GM10248 (cell line): ENCODE measurements around the gene ZNF444.

Experiments used
- CTCF ChIA-PET: fragments of 300-600 bp; sonication (Branson Sonifier 250); formaldehyde crosslinking; extraction: SDS; loops from one replicate; lab custom pipeline; 2021; ENCODE audit warnings: antibody characterized with exemption; lab: Yijun Ruan, JAX
- POLR2A ChIA-PET: fragments of 350-650 bp; sonication (Branson Sonifier 250); formaldehyde crosslinking; extraction: SDS; loops from one replicate; lab custom pipeline; 2020; ENCODE audit warnings: antibody characterized with exemption; lab: Yijun Ruan, JAX
- DNase-seq: peaks from one replicate; pipeline ENCODE4 v3.0.0; 2012; ENCODE audit errors: extremely low spot score
- TF ChIP-seq, protein P1 (sequence below): IDR thresholded peaks from 2 replicates; pipeline ENCODE4 v1.5.1; 2012; ENCODE audit warnings: mild to moderate bottlenecking, low read depth; ENCODE audit errors: extremely low read depth, missing control alignments, control extremely low read depth

The ZNF444 gene

DNA sequence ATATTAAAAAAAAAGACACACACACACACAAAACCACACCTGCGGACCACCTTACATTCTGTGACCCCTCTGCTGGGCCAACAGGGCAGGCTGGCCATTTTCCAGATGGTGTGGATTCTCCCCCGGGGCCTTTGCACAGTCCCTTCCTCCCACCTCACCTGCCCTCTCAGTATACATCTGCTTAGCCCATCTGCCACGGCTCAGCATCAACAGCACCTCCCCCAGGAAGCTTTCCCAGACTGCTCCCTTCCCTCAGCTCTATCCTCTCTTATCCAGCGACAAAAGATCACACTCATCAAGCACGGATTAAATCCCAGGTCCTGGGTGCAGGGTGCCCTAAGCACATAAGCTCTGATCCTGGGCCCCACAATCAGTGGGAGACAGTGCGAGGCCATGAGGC, 24.5 kb upstream of the ZNF444 start:
- DNase-seq, result no peak
- ChIA-PET POLR2A (no interaction called here), CTCF (no interaction called here)
- TF ChIP-seq, protein P1, sequence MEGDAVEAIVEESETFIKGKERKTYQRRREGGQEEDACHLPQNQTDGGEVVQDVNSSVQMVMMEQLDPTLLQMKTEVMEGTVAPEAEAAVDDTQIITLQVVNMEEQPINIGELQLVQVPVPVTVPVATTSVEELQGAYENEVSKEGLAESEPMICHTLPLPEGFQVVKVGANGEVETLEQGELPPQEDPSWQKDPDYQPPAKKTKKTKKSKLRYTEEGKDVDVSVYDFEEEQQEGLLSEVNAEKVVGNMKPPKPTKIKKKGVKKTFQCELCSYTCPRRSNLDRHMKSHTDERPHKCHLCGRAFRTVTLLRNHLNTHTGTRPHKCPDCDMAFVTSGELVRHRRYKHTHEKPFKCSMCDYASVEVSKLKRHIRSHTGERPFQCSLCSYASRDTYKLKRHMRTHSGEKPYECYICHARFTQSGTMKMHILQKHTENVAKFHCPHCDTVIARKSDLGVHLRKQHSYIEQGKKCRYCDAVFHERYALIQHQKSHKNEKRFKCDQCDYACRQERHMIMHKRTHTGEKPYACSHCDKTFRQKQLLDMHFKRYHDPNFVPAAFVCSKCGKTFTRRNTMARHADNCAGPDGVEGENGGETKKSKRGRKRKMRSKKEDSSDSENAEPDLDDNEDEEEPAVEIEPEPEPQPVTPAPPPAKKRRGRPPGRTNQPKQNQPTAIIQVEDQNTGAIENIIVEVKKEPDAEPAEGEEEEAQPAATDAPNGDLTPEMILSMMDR, result no peak

GRCh38 chr19:56117376-56117884, 23.7 kb upstream of the ZNF444 start:
- DNase-seq, result no peak
- ChIA-PET CTCF (interaction anchor here (1.6 kb wide), 1 partner anchor 10 kb away, joined by 4 read pairs; no protein-coding TSS in a partner anchor), POLR2A (interaction anchor here (1.5 kb wide), 1 partner anchor 12 kb away, joined by 3 read pairs; no protein-coding TSS in a partner anchor)
- TF ChIP-seq, protein P1, result no peak

DNA sequence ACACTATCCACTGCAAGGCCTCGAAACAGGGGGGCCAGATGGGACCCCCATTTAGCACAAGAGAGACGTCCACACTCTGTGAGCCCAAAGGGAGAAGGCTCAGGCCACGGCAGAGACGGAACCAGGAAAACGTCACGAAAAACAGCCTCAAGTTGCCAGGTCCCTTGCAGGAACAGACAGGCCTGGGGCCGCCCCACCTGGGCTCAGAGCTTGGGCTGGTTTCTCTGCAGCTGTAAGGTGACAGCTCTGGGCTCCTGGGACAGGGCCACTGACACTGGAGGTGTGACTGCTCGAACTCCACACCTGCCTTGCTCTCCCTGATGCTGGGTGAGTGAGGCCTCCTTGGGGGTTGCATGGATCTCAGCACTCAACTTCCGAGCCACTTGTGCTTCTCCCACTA, 23.2 kb upstream of the ZNF444 start:
- ChIA-PET POLR2A (interaction anchor here (1.5 kb wide), 1 partner anchor 13 kb away, joined by 3 read pairs; no protein-coding TSS in a partner anchor), CTCF (interaction anchor here (1.6 kb wide), 1 partner anchor 10 kb away, joined by 4 read pairs; no protein-coding TSS in a partner anchor)
- TF ChIP-seq, protein P1, result no peak
- DNase-seq, result no peak

DNA sequence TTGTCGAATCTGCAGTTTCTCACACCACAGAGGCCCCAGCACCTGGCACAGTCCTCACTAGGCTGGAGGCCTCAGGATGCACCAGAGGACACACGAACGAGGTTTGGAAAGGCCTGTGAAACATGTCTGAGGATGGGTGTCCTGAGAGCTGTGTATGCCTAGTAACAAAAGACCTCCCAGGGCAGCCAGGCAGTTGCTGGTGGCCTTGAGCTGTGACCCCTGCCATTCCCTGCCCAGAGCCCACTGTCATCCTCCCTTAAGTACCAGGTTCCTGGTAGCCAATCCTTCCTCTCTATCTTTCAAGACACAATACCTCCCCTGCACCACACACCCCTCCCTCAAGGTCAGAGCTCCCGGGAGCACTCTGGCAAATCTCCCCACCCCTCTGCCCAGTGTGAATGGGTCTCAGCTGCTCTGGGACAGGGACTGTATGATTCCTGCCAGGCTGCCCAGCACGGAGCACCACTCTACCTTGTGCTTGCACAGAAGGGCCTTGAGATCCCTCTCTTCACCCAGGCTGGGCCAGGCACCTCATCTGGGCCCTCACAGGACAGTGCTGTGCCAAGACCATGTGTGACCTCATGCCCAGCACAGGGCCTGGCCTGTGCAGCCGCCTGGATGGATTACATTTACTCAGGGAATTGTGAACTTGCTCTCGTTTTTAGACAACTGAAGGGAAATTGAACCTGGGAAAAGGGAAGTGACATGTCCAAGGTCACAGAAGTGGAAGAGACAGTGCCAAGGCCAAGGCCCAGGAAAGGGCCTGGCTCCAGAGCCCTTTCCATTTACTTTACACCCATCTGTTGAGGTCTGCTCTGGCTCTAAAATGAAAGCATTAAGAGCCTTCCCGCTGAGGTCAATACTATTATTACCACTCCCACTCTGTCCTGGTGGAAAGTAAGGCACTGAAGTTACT, 22.2 kb upstream of the ZNF444 start:
- CTCF ChIA-PET, result interaction anchor here (1.6 kb wide), 1 partner anchor 11 kb away, joined by 4 read pairs; no protein-coding TSS in a partner anchor
- no peak for DNase-seq

DNA sequence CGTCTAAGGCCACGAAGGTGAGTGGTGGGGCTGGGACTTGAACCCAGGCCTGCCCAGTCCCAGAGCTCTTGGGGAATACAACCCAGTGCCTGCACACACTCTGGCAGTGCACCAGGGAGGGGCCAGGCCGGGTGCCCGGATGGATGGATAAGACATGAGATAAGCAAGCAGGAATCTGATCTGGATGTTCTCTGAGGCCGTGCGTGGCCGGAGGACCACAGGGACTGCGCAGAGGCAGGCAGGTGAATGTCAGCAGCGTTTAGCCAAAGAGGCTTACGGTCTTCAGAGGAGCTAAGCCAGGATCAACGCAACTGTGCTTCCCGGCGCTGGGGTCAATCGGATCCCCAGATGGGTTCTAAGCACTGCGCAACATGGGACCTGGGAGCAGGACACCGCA, 21.5 kb upstream of the ZNF444 start:
- DNase-seq, result no peak
- ChIA-PET CTCF (no interaction called here), POLR2A (interaction anchor here (0.6 to 0.7 kb wide), 2 partner anchors 610 to 1698 kb away, joined by 4 to 5 read pairs; no protein-coding TSS in a partner anchor)
- TF ChIP-seq, protein P1, result no peak

More for the DNA sequence above, 22.2 kb upstream of the ZNF444 start:
- TF ChIP-seq, protein P1, result no peak
- POLR2A ChIA-PET, result interaction anchor here (0.6 to 1.5 kb wide), 2 partner anchors 14 to 1050 kb away, joined by 3 to 4 read pairs; no protein-coding TSS in a partner anchor

- TF ChIP-seq, protein P1, result no peak
- POLR2A ChIA-PET, result interaction anchor here (0.6 to 0.7 kb wide), 2 partner anchors 610 to 1698 kb away, joined by 4 to 5 read pairs; no protein-coding TSS in a partner anchor
- DNase-seq, result no peak
- CTCF ChIA-PET, result no interaction called here
These were observed 21.1 kb upstream of the ZNF444 start for GRCh38 chr19:56120002-56120370.
